ENCODE measurements around the gene SLC39A9. TPM values are rescaled to one million over a fixed set of nuclear protein-coding genes. Genes with fewer than 3 reads are reported as not detected.

SLC39A9 gene
- polyA plus RNA-seq, 1 donor = 27.7 TPM

DNA sequence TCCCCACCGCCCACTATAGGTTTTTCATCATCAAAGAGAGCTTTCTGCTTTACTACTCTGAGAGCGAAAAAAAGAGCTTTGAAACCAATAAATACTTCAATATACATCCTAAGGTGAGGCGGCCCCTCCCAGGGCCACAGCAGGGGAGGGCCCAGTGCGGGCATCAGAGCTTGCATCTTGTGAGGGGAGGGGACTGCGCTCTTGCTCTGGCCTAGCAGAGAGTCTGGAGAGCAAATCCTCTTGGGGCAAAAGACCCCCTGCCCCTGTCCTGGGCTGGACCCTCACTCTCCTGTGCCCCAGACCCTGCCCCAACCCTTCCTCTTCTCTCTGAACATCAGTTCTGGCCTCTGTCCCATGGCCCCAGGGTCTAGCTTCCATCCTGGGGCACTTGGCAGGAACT, 101.6 kb downstream of the SLC39A9 start:
- DNase-seq (ENCODE audit: low read depth) = no peak

DNA sequence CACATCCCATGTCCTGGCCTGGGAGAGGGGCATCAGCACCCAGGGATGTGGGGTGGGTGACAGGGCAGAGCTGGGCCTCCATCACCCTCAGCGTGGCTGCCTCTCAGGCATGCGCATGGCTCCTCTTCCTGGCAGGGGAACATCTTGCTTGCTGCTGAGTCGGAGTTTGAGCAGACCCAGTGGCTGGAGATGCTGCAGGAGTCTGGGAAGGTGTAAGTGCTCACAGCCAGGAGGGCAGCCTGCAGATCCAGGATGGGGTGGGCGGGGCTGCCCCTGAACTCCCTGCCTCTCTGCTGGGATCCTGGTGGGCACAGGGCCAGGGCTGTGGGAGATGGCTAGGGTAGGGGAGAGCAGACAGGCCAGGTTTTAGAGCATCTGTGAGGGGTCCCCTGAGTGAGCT, 102.2 kb downstream of the SLC39A9 start:
- DNase-seq (ENCODE audit: low read depth) = no peak

DNA sequence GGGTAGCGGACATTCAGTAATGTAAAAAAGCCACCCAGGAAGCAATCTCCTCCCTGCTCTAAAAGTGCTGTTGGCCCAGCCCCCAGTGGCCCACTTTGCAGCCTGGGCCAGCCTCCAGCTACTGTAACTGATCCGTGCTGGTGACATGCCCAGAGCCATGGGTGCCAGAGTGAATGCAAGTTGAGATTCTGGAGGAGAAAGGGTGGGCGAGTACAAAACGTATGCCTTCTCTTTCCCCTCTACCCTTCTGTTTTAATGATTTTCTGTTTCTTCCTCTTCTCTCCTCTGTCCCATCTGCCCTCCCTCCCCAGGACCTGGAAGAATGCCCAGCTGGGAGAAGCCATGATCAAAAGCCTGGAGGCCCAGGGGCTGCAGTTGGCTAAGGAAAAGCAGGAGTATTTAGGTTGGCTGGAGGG, 102.9 kb downstream of the SLC39A9 start:
- DNase-seq (ENCODE audit: low read depth) = no peak

DNA sequence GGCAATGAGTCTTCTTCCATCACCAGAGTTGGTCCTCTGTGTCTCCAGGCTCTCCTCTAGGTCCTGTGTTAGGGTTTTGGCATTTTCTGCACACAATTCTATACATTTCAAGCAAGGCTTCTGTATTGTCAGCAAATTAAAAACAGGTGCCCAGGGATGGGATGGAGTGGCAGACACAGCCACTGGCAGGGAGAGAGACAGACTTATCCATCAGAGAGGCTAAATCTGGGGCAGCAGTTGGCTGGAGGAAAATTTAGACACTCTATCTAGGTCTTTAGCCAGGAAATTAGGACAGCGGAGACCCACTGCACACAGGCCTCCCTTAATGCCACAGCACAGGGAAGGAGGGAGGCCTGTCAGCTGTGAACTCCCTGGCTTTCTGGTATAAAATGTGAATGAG, 106.3 kb downstream of the SLC39A9 start:
- no peak for DNase-seq (ENCODE audit: low read depth)

DNA sequence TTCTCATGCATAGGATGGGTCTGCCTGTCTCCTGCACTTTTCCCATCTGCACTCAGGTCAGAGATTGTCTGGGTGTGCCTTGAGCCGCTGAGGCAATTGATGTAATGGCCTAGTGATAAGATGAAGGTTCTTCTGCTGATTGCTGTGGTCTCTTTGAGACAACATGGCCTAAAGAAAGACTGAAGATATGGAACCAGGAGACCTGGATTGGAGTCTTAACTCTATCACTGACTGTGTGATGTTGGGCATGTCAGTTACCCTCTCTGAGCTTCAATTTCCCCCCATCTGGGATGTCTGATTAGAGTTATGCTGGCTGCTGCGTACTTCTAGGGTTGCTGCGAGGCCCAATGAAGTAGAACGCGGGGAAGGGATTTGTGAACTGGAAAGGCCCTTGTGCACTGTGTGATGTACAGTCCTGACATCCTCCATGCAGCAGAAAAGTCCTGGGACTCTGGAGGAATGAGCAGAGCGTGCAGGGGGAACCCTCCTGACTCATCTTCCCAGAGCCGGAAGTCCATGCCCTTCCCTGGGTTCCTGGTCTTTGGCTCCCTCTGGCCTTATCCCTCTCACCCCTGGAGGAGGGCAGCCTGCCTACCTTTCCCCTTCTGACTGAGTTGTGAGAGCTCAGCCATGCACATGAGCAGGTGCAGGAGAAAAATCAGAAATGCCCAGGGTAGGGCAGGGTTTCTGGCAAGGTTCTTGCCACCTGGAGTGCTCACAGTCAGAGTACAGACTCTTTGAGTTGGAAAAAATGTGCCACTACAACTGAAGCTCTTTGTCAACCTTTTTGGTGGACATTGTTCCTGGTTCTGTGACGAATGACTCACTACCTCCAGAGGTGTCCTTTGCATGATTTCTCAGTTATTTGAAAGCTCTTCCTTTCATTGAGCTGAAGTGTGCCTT, 107.1 kb downstream of the SLC39A9 start:
- DNase-seq (ENCODE audit: low read depth) = no peak

DNA sequence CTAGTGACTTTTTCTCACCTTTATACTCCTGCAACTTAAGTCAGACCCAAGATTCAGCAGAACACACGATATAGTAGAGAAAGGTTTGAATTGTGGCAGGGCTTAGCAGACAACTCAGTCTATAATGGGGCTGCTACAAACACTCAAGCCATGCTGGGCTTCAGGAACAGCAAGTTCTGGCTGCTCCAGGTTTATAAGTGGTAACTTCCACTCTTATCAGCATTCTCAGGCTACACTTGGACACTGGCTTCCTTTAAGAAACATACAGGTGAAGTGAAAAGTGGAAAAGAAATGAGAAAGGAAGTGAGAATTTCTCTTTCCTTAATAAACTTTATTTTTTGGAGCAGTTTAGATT, 107.7 kb downstream of the SLC39A9 start:
- DNase-seq (ENCODE audit: low read depth) = no peak

Other genes with a start within 250 kb of the SLC39A9 start
- 44.0 TPM for gene DCAF5, start 245.6 kb upstream of the SLC39A9 start, polyA plus RNA-seq (ENCODE audit: insufficient read length)
- gene EXD2, start 207.2 kb upstream of the SLC39A9 start, polyA plus RNA-seq (ENCODE audit: insufficient read length) = 14.0 TPM
- 24.1 TPM for gene GALNT16, start 138.5 kb upstream of the SLC39A9 start, polyA plus RNA-seq (ENCODE audit: insufficient read length)
- 137 TPM for gene ERH, start 393 bp upstream of the SLC39A9 start, polyA plus RNA-seq (ENCODE audit: insufficient read length)
- gene PLEKHD1, start 86.0 kb downstream of the SLC39A9 start, polyA plus RNA-seq (ENCODE audit: insufficient read length) = 0.68 TPM
- not detected for gene CCDC177, start 176.2 kb downstream of the SLC39A9 start, polyA plus RNA-seq (ENCODE audit: insufficient read length)
- 18.0 TPM for gene SUSD6, start 212.9 kb downstream of the SLC39A9 start, polyA plus RNA-seq (ENCODE audit: insufficient read length)

Data from forelimb muscle (tissue), 1 donor.